Large intestine (tissue), 3 donors: ENCODE data around the gene PIP4P1. TPM values are rescaled to one million over a fixed set of nuclear protein-coding genes. Genes with fewer than 3 reads are reported as not detected.

Experiments used
- DNase-seq, 2 donors: peaks; one replicate each; pipeline versions ENCODE4 v3.0.0 to v3.0.0-alpha.2; 2013
- H3K27ac ChIP-seq: one replicate; pipeline ENCODE4 v1.5.1; 2013; ENCODE audit warnings: low read length
- H3K27me3 ChIP-seq: 2 replicates; pipeline ENCODE4 v1.6.1; 2013; ENCODE audit warnings: low read length; ENCODE audit not compliant: control insufficient read depth, insufficient read depth
- H3K36me3 ChIP-seq: 2 replicates; pipeline ENCODE4 v1.6.1; 2013; ENCODE audit warnings: low read length; ENCODE audit not compliant: control insufficient read depth, insufficient read depth
- H3K4me1 ChIP-seq: one replicate; pipeline ENCODE4 v1.6.1; 2013; ENCODE audit warnings: low read length; ENCODE audit not compliant: control insufficient read depth, insufficient read depth
- H3K4me3 ChIP-seq: one replicate; pipeline ENCODE4 v1.5.1; 2013; ENCODE audit warnings: low read length
- H3K9me3 ChIP-seq: one replicate; pipeline ENCODE4 v1.6.1; 2013; ENCODE audit warnings: mild to moderate bottlenecking, low read depth, low read length, moderate library complexity; ENCODE audit not compliant: control insufficient read depth
- WGBS: methylation state at CpG from one replicate; pipeline ENCODE4 v1.1.5; 2013; ENCODE audit warnings: low lambda C conversion rate; ENCODE audit not compliant: insufficient coverage; 5-methylcytosine and 5-hydroxymethylcytosine counted together
- polyA plus RNA-seq: library from polyadenylated mRNA; unstranded; fragments of 120-200 nt; gene quantifications from one replicate; pipeline ENCODE4 v1.2.1, GENCODE V29; 2013

The PIP4P1 gene
- polyA plus RNA-seq, 1 donor: 44.0 TPM

- no peak overlapping the region for H3K4me3 ChIP-seq
- H3K9me3 ChIP-seq: no peaks in the 10 kb centered on the region
- H3K27ac ChIP-seq: no peak overlapping the region
- no peaks in the 10 kb centered on the region for H3K27me3 ChIP-seq
- peaks cover 7% of the 10 kb centered on the region for H3K4me1 ChIP-seq
- DNase-seq: no peak
- peaks cover 45% of the 10 kb centered on the region for H3K36me3 ChIP-seq
- WGBS: 90% methylated on average over 2 of the region's 2 CpGs
Observed at GRCh38 chr14:20478894-20479293, 17.7 kb upstream of the PIP4P1 start.

- Histone ChIP-seq H3K9me3 (no peaks in the 10 kb centered on the region), H3K4me3 (no peak overlapping the region), H3K36me3 (peaks cover 53% of the 10 kb centered on the region), H3K27ac (no peak overlapping the region), H3K27me3 (no peaks in the 10 kb centered on the region), H3K4me1 (peaks cover 16% of the 10 kb centered on the region)
- 86% methylated on average over 1 of the region's 1 CpG for WGBS
- DNase-seq: no peak
Observed at GRCh38 chr14:20477211-20477876, 16.1 kb upstream of the PIP4P1 start.

- peaks cover 56% of the 10 kb centered on the region for H3K36me3 ChIP-seq
- H3K4me3 ChIP-seq: no peak overlapping the region
- H3K27ac ChIP-seq: no peak overlapping the region
- H3K9me3 ChIP-seq: no peaks in the 10 kb centered on the region
- 72% methylated on average over 3 of the region's 5 CpGs for WGBS
- DNase-seq: no peak
- H3K27me3 ChIP-seq: no peaks in the 10 kb centered on the region
- H3K4me1 ChIP-seq: peaks cover 22% of the 10 kb centered on the region
Observed at GRCh38 chr14:20476776-20477175, 15.5 kb upstream of the PIP4P1 start.

GRCh38 chr14:20472536-20473169 lies 11.4 kb upstream of the PIP4P1 start:
- 33% methylated on average over 1 of the region's 2 CpGs for WGBS

GRCh38 chr14:20470603-20470901 lies 9.3 kb upstream of the PIP4P1 start:
- peak; percentile 64 to 85 for DNase-seq
- no peaks in the 10 kb centered on the region for H3K27me3 ChIP-seq

More at GRCh38 chr14:20472536-20473169, 11.4 kb upstream of the PIP4P1 start:
- DNase-seq: peak; percentile 75 to 84
- Histone ChIP-seq H3K36me3 (peaks cover 46% of the 10 kb centered on the region), H3K4me1 (peaks cover 26% of the 10 kb centered on the region), H3K27me3 (no peaks in the 10 kb centered on the region), H3K9me3 (no peaks in the 10 kb centered on the region), H3K4me3 (no peak overlapping the region), H3K27ac (peak overlapping the region; percentile 93)

GRCh38 chr14:20469890-20470602 lies 8.8 kb upstream of the PIP4P1 start:
- DNase-seq: peak in 1 of 2 donors; percentile 65

More at GRCh38 chr14:20470603-20470901, 9.3 kb upstream of the PIP4P1 start:
- Histone ChIP-seq H3K4me1 (peaks cover 30% of the 10 kb centered on the region), H3K9me3 (no peaks in the 10 kb centered on the region), H3K27ac (peak overlapping the region; percentile 93), H3K4me3 (peak overlapping the region; percentile 80), H3K36me3 (peaks cover 26% of the 10 kb centered on the region)
- 0% methylated on average over 1 of the region's 2 CpGs for WGBS

GRCh38 chr14:20469242-20469889 lies 8.1 kb upstream of the PIP4P1 start, which contains the start of gene PNP:
TSS of gene PNP (plus strand) at chr14:20469406. CDS start at chr14:20469525, 119 bp downstream.
- DNase-seq: peak; percentile 95 to 97
- Histone ChIP-seq H3K9me3 (no peaks in the 10 kb centered on the region), H3K4me3 (peak within 1 kb of the TSS; percentile 80), H3K27ac (peak within 1 kb of the TSS; percentile 93), H3K27me3 (no peaks in the 10 kb centered on the region), H3K4me1 (peaks cover 32% of the 10 kb centered on the region), H3K36me3 (peaks cover 14% of the 10 kb centered on the region)
- no CpG with 5 or more reads among the region's 40 CpGs for WGBS

More at GRCh38 chr14:20469890-20470602, 8.8 kb upstream of the PIP4P1 start:
- Histone ChIP-seq H3K36me3 (peaks cover 21% of the 10 kb centered on the region), H3K4me1 (peaks cover 35% of the 10 kb centered on the region), H3K4me3 (peak overlapping the region; percentile 80), H3K9me3 (no peaks in the 10 kb centered on the region), H3K27ac (peak overlapping the region; percentile 93), H3K27me3 (no peaks in the 10 kb centered on the region)
- WGBS: no CpG with 5 or more reads among the region's 12 CpGs

GRCh38 chr14:20468764-20469241 lies 7.6 kb upstream of the PIP4P1 start:
- no CpG with 5 or more reads among the region's 16 CpGs for WGBS
- DNase-seq: no peak
- H3K4me1 ChIP-seq: peaks cover 26% of the 10 kb centered on the region

GRCh38 chr14:20460458-20461224 lies 593 bp downstream of the PIP4P1 start:
- no peaks in the 10 kb centered on the region for H3K27me3 ChIP-seq
- peak; percentile 61 to 77 for DNase-seq
- peak overlapping the region; percentile 95 for H3K27ac ChIP-seq
- peaks cover 30% of the 10 kb centered on the region for H3K4me1 ChIP-seq
- peak overlapping the region; percentile 88 for H3K4me3 ChIP-seq
- H3K36me3 ChIP-seq: peaks cover 38% of the 10 kb centered on the region
- no CpG with 5 or more reads among the region's 32 CpGs for WGBS
- H3K9me3 ChIP-seq: no peaks in the 10 kb centered on the region

More at GRCh38 chr14:20468764-20469241, 7.6 kb upstream of the PIP4P1 start:
- Histone ChIP-seq H3K27ac (peak overlapping the region; percentile 93), H3K4me3 (peak overlapping the region; percentile 80), H3K36me3 (peaks cover 10% of the 10 kb centered on the region), H3K27me3 (no peaks in the 10 kb centered on the region), H3K9me3 (no peaks in the 10 kb centered on the region)
